Transverse colon (tissue), 4 donors: ENCODE measurements around the gene TNS1.

Source experiments
- POLR2A ChIP-seq: fragments of 450-650 bp; IDR thresholded peaks from one replicate; pipeline ENCODE4 v1.6.1; 2016; ENCODE audit warnings: antibody characterized with exemption, mild to moderate bottlenecking, moderate library complexity
- POLR2AphosphoS5 ChIP-seq, 3 donors: sonication (generic); formaldehyde crosslinking; IDR thresholded peaks; one replicate each; pipeline ENCODE4 v1.6.1; 2016; ENCODE audit warnings: antibody characterized with exemption in 3 of 3
- TF ChIP-seq, protein P1 (sequence below), 5 experiments: fragments of 200-600 bp in 3 of 5; fragments of 450-650 bp in 2 of 5; sonication (generic) in 3 of 5; IDR thresholded peaks; 1 replicate in 2 of 5; 2 replicates in 3 of 5; pipeline ENCODE4 v1.5.1; 2016 to 2017; ENCODE audit warnings: antibody characterized with exemption in 5 of 5, inconsistent platforms in 3 of 5, mild to moderate bottlenecking in 2 of 5, moderate library complexity in 1 of 5

DNA sequence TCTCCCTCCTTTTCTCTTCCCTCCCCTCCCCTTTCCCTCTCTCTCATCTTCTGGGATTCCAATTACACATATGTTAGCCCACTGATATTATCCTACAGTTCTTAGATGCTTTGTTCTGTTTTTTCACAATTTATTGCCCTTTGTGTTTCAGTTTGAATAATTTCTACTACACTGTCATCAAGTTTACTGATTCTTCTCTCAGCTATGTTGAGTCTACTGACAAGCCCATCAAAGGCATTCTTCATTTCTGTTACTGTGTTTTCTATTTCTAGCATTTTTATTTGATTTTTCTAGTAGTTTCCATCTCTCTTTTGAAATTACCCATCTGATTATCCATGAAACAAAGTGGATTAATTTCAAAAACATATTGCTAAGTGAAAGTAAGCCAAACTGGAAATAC is 219.6 kb downstream of the TNS1 start:
- TF ChIP-seq, protein P1, sequence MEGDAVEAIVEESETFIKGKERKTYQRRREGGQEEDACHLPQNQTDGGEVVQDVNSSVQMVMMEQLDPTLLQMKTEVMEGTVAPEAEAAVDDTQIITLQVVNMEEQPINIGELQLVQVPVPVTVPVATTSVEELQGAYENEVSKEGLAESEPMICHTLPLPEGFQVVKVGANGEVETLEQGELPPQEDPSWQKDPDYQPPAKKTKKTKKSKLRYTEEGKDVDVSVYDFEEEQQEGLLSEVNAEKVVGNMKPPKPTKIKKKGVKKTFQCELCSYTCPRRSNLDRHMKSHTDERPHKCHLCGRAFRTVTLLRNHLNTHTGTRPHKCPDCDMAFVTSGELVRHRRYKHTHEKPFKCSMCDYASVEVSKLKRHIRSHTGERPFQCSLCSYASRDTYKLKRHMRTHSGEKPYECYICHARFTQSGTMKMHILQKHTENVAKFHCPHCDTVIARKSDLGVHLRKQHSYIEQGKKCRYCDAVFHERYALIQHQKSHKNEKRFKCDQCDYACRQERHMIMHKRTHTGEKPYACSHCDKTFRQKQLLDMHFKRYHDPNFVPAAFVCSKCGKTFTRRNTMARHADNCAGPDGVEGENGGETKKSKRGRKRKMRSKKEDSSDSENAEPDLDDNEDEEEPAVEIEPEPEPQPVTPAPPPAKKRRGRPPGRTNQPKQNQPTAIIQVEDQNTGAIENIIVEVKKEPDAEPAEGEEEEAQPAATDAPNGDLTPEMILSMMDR (IDR thresholded peaks at IDR 0.05) = no peak
- TF ChIP-seq POLR2AphosphoS5 (IDR thresholded peaks at IDR 0.05) = no peak
- TF ChIP-seq POLR2A = no peak
